GM18858 (cell line): Measurements from ENCODE around the gene AFDN.
"Not testable (repeated sequence)": the region's sequence is repeated elsewhere in the genome, so short reads cannot be mapped to it uniquely, and the experiment has no call there.

Source experiments
- ATAC-seq: cut with Tn5 transposase; IDR thresholded peaks from one replicate; pipeline ENCODE4 v1.9.1; 2021; ENCODE audit not compliant: unreplicated experiment

The AFDN gene

DNA sequence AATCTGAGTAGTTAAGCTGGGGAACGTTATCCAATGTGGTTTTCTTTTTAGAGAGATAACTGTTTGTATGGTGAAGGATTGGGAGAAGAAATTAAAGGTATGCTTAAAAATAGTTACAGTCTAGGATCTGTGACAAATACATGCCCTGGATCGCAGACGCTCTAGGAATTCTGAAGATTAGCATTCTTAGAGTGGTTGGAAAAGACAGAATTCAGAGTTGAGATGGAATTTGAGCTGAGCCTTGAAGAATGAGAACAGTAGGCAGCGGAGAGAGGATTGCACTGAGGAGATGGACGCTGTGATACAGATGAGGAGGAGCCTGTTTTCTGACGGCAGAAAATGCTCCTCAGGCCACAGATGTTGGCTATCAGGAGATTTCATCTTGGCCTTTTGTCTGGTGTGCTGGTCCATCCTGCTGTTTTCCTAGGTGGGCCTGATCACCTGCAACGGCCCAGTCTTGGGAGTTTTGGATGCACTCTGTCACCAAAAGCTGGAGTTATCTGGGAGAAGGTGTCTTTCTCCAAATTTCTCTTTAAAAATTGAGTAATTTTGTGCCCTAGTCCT lies 122.5 kb downstream of the AFDN start:
- no peak for ATAC-seq

DNA sequence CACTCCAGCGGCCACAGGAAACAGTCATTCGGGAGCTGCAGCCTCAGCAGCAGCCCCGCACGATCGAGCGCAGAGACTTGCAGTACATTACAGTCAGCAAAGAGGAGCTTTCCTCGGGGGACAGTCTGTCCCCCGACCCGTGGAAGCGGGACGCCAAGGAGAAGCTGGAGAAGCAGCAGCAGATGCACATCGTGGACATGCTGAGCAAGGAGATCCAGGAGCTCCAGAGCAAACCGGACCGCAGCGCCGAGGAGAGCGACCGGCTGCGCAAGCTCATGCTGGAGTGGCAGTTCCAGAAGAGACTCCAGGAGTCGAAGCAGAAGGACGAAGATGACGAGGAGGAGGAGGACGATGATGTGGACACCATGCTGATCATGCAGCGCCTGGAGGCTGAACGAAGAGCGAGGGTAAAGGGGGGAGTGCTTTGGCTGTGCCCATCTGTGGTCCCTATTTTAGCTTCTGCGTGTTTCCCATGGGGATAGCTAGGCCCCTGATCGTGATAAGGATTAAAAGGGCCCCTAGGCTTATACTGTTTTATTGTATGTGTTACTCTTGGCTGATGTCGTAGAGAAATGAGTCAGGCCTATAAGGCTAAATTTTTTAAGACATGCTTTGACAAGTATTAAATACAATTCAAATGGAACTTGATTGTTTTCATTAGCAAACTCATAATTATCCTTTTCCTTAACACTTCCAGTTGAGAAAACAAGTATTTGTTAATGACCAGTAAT lies 125.2 kb downstream of the AFDN start:
- ATAC-seq = no peak

DNA sequence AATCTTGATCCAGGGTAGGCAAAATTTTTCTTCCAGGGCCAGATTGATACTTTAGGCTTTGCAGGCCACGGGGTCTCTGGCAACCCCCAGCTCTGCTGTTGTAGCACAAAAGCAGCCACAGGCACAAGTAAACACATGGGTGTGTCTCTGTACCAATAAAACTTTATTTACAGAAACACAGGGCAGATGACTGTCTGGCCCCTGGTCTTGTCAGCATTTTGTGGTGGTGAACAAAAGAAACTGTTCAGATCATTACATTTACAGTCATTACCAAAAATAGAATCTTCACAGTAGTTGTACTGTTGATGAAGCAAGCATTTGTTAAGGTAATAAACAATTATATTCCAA lies 125.8 kb downstream of the AFDN start:
- ATAC-seq = no peak

DNA sequence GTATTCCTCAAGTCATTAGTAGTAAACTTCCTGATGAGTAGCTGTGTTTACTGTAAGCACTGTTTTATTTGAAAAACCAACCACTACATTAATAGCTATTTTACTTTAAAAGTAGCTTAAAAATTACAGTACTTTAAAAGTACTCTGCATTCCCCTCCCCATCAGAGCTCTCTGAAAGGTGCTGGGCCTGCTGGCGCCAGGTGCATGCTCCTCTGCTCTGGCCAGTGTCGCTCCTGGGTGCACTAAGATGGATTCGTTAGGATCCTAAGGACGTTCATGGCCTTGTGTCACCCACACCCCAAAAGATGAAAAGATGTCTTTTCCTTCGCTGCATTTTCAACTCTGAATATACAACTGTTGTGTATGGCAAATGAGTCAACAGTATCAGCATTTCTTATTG lies 126.8 kb downstream of the AFDN start:
- ATAC-seq = no peak

DNA sequence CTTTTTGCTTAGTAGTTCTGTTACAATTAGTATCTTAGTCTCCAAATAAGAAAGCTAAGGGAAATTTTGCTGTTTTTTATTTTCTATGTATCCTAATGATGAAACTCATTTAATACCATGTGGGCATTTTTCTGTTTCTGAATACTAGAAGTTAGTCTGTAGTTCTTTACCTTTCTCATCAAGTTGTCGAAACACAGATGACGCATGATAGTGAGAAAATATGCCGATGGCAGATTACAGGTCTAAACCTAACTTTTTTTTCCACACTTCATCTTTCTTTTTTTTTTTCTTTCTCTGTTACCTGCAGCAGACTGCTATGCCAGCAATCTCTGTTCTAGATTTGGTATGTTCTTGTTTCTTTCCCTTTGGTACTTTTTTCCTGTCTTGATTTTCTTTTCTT lies 127.4 kb downstream of the AFDN start:
- no peak for ATAC-seq

DNA sequence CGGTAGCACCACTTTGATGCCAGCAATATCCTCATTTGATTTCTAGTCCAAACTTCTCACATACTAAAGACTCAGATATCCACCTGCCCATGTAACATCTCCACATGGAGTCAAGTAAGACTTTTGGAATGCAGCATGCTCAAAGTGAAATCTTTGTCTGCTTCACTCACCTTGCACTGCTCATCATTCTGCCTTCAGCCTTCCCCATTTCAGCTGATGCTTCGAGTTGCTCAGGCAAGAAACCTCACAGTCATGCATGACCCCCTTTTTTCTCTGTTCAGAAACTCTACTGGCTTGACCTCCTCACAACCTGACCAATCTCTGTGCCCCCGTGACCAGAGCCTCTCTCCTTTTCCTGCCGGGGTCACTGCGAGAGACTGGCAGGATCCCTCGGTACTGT lies 129.8 kb downstream of the AFDN start:
- ATAC-seq = no peak

DNA sequence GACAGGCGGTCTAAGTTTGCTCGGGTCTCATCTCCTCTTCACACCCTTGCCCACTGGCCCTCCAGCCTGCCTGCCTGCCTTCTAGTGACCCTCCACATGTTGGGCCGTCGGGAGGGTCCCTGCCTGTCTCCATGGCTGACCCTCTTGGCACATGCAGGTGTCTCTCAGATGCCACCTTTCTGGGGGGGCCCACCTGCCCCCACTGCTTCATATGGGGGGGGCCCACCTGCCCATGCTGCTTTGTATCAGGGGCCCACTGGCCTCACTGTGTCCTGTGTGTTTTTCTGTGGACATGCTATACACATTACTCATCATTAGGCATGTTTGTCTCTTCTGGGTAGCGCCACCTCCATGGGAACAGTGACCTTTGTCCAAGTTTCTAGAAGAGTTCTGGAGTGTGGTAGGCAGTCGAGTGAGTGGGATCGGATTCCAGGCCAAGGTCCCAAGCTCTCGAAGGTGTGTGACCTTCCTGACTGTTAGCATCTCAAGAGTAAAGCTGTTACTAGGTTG lies 130.3 kb downstream of the AFDN start:
- no peak for ATAC-seq

DNA sequence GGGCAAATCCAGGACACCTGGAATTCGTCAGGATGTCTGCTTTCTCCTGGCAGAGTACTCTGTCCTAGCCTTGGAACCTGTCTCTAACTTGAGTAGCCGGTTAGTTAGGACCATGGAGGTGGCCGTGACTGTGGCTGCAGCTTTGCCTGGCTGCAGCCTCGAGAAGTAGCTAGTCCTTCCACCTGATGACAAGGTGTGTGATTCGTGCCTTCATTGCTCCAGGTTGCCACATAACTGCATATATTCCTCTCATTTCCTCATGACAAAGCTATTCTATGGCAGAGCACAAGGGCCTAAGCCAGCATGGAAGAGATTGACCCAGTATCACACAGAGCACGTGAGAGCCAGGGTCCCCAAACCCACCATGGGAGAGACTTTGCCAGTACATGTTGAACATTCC lies 130.9 kb downstream of the AFDN start:
- no peak for ATAC-seq

DNA sequence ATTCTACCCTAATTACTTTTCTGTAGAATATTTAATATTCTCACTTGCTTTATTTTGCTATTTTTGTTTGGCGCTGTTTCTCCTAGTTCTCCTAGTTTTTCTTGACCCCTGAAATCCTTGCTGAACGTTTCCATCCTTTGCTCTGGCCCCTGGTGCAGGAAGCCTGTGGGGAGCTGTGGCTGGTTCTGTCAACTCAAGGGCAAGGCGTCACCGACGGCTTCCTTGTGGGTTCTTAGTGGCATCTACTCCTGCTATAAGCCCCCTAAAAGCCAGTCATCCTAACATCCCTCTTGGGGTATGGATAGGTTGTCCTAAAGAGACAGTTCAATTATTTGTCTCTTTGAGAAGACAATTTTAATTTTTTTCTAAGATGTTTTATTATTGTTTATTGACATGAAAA lies 133.9 kb downstream of the AFDN start:
- no peak for ATAC-seq

DNA sequence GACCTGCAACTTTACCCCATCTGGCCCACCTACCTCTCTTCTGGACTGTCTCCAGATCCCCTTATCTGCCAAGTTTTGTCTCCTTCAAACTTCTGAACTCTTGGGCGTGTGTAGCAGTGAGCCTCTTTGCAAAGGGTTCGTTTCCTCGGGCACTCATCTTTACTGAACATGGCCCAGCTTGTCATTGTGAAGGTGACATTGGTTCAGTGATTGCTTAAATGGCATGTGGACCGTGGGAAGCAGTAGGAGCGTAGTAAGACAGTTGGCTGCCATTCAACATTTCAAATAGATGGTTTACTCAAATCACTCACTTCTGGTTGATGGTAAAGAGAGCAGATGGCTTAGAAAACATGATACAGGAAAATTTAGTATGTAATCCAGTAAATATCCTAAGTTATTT lies 136.0 kb downstream of the AFDN start:
- ATAC-seq = no peak

DNA sequence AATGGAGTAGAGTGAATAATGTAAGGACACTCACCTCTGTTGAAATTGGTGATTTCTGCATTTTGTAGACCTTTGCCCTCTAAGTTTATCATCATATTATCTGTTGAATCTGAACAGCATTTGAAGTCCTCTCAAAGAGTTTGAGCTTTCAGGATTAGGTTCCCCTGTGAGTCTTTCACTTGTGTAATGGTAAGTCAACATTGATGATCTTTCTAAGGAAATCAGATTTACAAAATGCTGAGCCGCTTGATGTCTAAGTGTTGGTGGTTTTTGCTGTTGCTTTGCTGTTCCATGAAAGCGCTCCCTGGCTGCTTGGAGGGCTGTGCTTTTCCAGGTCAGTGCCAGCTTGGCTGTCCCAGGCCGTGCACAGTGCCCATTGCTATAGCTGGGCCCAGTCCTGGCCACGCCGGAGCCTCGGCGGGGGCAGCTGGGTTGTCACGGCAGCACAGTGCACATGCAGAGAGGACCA lies 136.9 kb downstream of the AFDN start:
- ATAC-seq = no peak

DNA sequence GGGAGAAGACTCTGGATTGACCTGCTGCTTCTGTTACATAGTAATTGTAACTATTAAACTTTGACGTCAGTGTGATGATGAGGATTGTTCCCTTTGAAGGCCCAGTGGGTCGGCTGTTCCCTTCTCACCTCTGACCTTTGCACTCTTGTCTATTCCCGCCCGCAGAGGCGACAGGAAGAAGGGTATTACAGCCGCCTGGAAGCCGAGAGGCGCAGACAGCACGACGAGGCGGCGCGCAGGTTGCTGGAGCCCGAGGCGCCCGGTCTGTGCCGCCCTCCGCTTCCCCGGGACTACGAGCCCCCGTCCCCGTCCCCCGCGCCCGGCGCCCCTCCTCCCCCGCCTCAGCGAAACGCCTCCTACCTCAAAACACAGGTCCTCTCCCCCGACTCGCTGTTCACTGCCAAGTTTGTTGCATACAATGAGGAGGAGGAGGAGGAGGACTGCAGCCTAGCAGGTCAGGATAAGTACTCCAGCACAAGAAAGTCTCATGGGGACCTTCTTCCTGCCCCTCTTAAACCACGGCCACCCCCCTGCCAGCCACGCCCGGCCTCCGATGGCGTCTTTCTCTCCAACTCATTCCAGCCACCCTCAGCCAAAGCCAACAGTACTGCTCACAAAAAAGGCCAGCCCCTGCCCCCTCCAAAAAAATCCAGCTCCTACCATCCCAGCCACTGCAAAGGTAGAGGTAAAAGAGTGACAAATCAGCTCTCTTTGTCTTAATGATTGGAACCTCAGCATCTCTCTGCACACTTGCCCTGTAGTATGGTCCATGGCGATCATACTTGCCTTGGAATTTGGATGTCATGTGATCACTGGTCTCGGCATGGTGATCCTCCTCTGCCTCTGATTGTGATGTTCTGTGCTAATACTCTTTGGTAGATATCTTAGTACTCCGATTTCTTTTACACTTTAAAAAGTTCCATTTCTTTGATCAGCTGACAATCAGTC lies 139.2 kb downstream of the AFDN start:
- ATAC-seq = no peak

DNA sequence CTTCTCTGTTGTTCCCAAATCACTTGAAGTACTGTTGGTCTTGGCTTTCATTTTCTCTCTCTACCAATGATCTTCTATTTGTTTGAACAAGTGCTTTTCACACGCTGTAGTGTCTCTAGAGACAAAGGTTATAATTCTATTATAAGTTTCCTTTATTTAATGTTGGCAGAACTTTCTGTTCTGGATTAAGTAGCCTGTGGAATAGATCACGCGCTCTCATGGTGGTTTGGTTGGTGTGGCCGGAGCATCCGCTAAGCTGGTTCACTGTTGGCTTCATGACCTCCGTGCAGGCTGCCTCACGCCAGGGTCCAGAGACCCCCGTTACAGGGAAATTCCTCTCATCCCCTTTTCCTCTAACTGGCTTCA lies 139.8 kb downstream of the AFDN start:
- ATAC-seq = no peak

DNA sequence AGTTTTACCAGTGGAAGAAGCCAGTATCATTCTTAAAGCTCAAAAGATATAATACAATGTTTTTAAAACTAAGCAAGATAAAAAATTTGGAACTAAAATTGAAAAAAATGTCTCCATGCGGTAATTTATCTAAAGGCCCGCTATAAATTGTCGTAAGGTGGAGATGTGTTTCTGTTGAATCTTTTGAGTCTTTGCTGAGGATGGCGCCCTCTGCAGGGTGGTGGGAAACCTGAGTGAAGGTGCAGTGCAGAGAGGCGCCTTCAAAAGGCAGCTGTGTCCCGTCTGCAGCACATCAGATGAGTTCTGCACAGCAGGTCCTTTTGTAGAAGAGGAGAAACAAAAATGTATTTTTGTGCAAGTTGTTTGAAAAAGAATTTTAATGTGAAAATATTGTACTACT lies 141.4 kb downstream of the AFDN start:
- no peak for ATAC-seq

DNA sequence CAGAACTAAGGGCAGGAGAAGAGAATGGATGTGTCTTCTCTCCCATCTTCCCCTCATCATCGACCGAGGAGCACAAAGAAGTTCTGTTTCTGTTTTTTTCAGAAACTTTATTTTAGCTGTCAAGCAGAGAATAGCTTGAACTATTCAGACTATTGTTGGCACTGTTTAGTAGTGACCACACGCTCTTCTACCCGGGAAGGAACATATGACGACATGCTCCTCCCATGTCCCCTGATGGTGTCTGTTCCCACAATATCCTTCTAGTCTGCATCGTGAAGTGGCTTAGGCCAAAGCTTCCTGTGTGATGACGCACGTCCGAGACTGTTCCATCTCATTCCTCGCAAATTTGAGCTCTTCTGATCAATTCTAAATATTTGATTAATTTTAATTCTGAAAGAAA lies 143.5 kb downstream of the AFDN start:
- no peak for ATAC-seq

DNA sequence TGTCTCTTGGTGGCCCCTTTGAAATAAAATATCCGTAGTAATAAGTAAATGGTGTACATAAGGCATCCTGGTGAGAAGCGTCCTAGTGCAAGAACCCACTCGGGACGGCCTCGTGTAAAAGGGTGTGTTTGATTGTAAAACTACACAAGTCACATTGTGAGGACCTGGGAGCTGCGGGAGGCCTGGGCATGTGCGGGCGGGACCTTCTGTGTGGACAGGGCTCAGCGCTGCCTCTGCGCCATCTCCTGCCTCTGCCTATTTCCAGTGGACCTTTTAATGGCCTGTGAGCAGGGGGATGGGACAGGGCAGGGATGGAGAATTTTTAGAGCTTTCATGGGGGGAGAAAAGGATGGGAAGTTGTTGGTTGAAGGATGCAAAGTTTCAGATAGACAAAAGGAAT lies 145.5 kb downstream of the AFDN start:
- ATAC-seq = no peak

DNA sequence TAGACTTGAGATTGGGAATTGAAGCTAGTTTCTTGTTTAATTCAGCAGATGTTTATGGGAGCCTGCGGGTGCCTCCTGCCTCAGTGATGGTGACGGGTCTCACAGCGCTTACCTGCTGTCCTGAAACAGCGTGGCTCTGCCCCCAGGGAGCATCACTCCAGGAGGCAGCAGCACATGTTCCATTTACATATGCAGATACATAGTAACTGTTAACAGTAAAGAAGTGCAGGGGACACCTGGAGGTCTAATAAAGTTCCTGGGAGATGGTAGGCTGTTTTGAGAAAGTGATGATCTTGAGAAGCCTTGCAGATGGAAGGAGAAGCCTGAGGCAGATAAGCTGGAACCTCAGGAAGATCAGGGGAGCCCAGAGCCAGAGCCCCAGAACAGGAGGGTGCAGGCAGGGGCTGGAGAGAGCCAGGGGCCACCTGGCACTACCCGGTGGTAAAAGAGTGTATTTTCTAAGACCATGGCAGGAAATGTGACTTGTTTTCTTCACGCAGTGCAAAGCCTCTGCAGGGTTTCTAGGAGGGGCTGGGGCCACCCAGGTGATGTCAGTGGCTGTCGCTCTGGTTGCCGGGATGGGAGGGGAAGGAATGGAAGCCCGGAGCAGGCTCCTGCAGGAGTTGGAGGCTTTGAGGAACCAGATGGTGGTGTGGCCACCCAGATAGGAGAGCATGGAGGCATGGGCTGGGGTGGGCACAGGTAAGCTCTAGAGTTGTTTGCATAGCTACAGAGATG lies 146.6 kb downstream of the AFDN start:
- ATAC-seq = no peak

DNA sequence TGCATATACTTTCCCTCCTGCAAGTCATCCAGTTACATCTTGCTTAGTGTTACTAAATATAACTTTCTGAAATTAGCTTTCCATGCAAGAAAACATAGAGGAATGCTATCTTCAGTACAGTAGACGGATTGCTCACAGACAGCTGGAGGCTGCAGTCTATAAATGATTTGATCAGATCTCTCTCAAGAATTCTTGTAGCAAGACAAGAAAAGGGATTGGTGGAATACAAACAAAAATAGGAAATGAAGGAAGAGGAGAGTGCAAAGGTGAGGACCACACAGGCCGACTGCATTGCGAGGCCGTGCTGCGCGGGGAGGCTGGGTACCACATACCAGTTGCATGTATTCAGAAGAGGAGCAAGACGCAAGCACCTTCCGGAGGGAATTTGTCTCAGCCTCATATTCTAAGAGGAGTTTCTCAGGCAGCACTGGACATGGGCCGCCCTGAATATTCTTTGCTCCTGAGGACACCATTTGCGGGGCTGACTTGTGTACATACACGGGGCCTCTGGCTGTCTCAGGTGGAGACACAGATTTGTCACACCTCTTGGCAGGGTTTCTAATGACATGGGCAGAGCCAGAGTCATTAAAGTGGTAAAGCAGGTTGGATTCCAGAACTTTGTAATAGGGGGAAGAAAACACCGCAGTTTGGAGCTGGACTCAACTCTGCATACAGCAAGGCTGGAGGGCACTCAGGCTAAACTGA lies 148.1 kb downstream of the AFDN start:
- no peak for ATAC-seq

DNA sequence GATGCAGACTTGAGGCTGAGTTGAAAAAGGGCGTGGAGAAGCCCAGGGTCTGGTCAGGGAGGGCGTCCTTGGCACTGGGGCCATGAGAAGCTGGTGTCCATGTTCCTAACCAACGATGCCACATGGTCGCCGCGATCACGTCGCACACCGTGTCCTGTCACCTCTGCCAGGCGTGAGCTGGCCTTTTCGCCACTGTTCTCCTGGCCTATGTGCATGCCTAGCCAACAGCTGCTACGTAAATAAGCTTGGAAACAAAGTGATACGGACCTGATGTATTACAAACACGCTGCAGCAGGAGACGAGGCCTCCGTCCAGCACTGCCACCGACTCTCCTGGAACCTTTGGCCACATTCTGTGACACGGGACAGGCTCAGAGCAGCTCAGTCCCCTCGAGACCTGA lies 148.7 kb downstream of the AFDN start:
- ATAC-seq = no peak

DNA sequence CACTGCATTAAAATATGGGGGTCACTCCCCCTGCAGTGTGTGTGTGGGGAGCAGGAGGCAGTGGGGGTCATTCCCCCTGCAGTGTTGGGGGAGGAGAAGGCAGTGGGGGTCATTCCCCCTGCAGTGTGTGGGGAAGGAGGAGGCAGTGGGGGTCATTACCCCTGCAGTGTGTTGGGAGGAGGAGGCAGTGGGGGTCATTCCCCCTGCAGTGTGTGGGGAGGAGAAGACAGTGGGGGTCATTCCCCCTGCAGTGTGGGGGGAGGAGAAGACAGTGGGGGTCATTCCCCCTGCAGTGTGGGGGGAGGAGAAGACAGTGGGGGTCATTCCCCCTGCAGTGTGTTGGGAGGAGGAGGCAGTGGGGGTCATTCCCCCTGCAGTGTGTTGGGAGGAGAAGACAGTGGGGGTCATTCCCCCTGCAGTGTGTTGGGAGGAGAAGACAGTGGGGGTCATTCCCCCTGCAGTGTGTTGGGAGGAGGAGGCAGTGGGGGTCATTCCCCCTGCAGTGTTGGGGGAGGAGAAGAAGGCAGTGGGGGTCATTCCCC lies 149.5 kb downstream of the AFDN start:
- not testable (repeated sequence) for ATAC-seq
